Endothelial cell of umbilical vein (primary cell): ENCODE results near the gene PPP2R2C.

Source experiments
- CTCF ChIP-seq, 2 donors: IDR thresholded peaks; 1 replicate in 1 of 2; 2 replicates in 1 of 2; pipeline ENCODE4 v1.5.1; 2011; ENCODE audit warnings: low read length in 2 of 2, mild to moderate bottlenecking in 2 of 2, moderate library complexity in 2 of 2, control low read depth in 1 of 2, inconsistent platforms in 1 of 2, low read depth in 1 of 2; ENCODE audit not compliant: insufficient read depth in 1 of 2; ENCODE audit errors: extremely low read depth in 1 of 2
- EZH2 ChIP-seq: IDR thresholded peaks from 2 replicates; pipeline ENCODE4 v1.6.1; 2012; ENCODE audit warnings: borderline replicate concordance, low read depth, mild to moderate bottlenecking, moderate library complexity, low read length, inconsistent platforms; ENCODE audit not compliant: severe bottlenecking
- FOS ChIP-seq: IDR thresholded peaks from 2 replicates; pipeline ENCODE4 v1.6.1; 2011; ENCODE audit warnings: mild to moderate bottlenecking, low read length, moderate library complexity, borderline replicate concordance; ENCODE audit not compliant: insufficient read depth
- GATA2 ChIP-seq: IDR thresholded peaks from 2 replicates; pipeline ENCODE4 v1.7.0; 2011; ENCODE audit warnings: low read depth, mild to moderate bottlenecking, moderate library complexity, mixed read lengths, low read length; ENCODE audit not compliant: insufficient read length, insufficient read depth
- JUN ChIP-seq: IDR thresholded peaks from 2 replicates; pipeline ENCODE4 v1.6.1; 2011; ENCODE audit warnings: borderline replicate concordance, low read depth; ENCODE audit not compliant: insufficient read length, insufficient read depth
- MAX ChIP-seq: IDR thresholded peaks from 2 replicates; pipeline ENCODE4 v1.6.1; 2011; ENCODE audit not compliant: insufficient read depth, insufficient read length
- MYC ChIP-seq: IDR thresholded peaks from one replicate; pipeline ENCODE4 v1.6.1; 2011; ENCODE audit warnings: mild to moderate bottlenecking, low read depth, low read length
- POLR2A ChIP-seq: IDR thresholded peaks from 2 replicates; pipeline ENCODE4 v1.6.1; 2012; ENCODE audit warnings: low read depth, mild to moderate bottlenecking, control low read depth, low read length
- POLR2AphosphoS5 ChIP-seq: IDR thresholded peaks from 2 replicates; pipeline ENCODE4 v1.6.1; 2012; ENCODE audit warnings: low read depth, mild to moderate bottlenecking, control low read depth, low read length, moderate library complexity; ENCODE audit not compliant: insufficient read depth

DNA sequence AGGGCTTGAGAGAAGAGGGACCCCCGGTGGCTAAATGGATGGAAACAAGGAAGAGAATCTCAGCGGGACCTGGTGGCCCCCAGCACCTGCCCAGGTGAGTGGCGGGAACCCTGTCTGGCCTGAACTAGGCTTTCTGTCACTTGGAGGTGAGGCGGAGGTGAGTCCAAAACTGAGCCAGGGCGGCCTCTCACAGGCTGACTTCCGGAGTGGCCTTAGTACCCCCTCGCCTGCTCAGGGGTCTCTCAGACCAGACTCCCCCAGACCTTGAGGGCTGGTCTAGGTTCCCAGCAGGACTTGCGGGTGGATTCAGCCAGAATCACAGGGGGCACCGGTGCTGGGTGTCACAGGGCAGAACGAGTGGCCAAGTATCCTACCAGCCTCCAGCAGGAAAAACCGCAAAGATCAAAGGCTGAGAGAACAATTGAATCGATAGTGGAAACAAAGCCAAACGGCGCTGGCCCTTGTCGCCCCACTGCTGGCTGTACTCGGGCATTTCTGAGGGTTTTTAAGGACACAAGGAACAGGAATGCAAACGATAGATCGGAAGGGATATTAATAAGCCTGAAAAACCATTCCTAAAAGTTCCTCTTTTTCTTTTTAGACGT, 135.0 kb downstream of the PPP2R2C start:
- no peak for TF ChIP-seq POLR2A
- no peak for TF ChIP-seq MAX
- no peak for TF ChIP-seq CTCF (IDR thresholded peaks at IDR 0.05; ENCODE audit: extremely low read depth in 1 of 2, insufficient read depth in 1 of 2, low read depth in 1 of 2, low read length in 2 of 2)
- no peak for TF ChIP-seq EZH2
- TF ChIP-seq GATA2, result no peak
- no peak for TF ChIP-seq POLR2AphosphoS5
- no peak for TF ChIP-seq JUN
- TF ChIP-seq MYC, result no peak
- TF ChIP-seq FOS, result no peak
